CD4-positive, CD25-positive, alpha-beta regulatory T cell (primary cell): Measurements from ENCODE around the gene BRPF1. TPM values are rescaled to one million over a fixed set of nuclear protein-coding genes. Genes with fewer than 3 reads are reported as not detected.
A peak's percentile ranks its signal among the peaks of the same experiment; 100 is the strongest.

Source experiments
- ATAC-seq, 2 donors: fragments of 150-1000 bp; cut with Tn5 transposase; one replicate each; pipeline ENCODE4 v1.10.0; 2021; ENCODE audit warnings: low read depth in 2 of 2, moderate number of reproducible peaks in 2 of 2, moderate library complexity in 1 of 2
- DNase-seq, 3 donors: peaks; one replicate each; pipeline versions ENCODE4 v3.0.0 to v3.0.0-alpha.2; 2012 to 2022; ENCODE audit warnings: mixed read lengths in 1 of 3
- H3K27ac ChIP-seq: one replicate; pipeline ENCODE4 v1.7.0; 2013; ENCODE audit warnings: mild to moderate bottlenecking, low read length; ENCODE audit not compliant: insufficient read depth, poor library complexity, severe bottlenecking
- H3K27me3 ChIP-seq: one replicate; pipeline ENCODE4 v1.7.0; 2013; ENCODE audit warnings: low read length; ENCODE audit not compliant: control insufficient read depth, insufficient read depth
- H3K36me3 ChIP-seq: one replicate; pipeline ENCODE4 v1.7.0; 2013; ENCODE audit warnings: mild to moderate bottlenecking, low read length, moderate library complexity; ENCODE audit not compliant: control insufficient read depth, insufficient read depth
- H3K4me1 ChIP-seq: 2 replicates; pipeline ENCODE4 v1.7.0; 2013; ENCODE audit warnings: mild to moderate bottlenecking, low read length; ENCODE audit not compliant: insufficient read depth, control insufficient read depth, poor library complexity, severe bottlenecking
- H3K4me3 ChIP-seq: one replicate; pipeline ENCODE4 v1.7.0; 2013; ENCODE audit warnings: low read depth, mild to moderate bottlenecking, low read length, moderate library complexity
- H3K9me3 ChIP-seq, 2 experiments: 1 replicate in 1 of 2; 2 replicates in 1 of 2; pipeline ENCODE4 v1.7.0; 2013; ENCODE audit warnings: low read length in 2 of 2, mild to moderate bottlenecking in 1 of 2, moderate library complexity in 1 of 2; ENCODE audit not compliant: control insufficient read depth in 2 of 2
- H3K27ac Mint-ChIP-seq, 3 donors: one replicate each; pipeline ENCODE4 v1.8.0; 2020 to 2022; ENCODE audit warnings: mild to moderate bottlenecking in 3 of 3, mixed read lengths in 3 of 3, moderate library complexity in 2 of 3
- H3K27me3 Mint-ChIP-seq: one replicate; pipeline ENCODE4 v1.8.0; 2022; ENCODE audit warnings: mild to moderate bottlenecking, mixed read lengths
- H3K36me3 Mint-ChIP-seq: one replicate; pipeline ENCODE4 v1.8.0; 2020; ENCODE audit warnings: mixed read lengths
- H3K4me1 Mint-ChIP-seq, 4 donors: one replicate each; pipeline ENCODE4 v1.8.0; 2020 to 2022; ENCODE audit warnings: mixed read lengths in 4 of 4, mild to moderate bottlenecking in 1 of 4
- H3K4me3 Mint-ChIP-seq, 4 donors: one replicate each; pipeline ENCODE4 v1.8.0; 2020 to 2022; ENCODE audit warnings: mild to moderate bottlenecking in 4 of 4, mixed read lengths in 4 of 4, moderate library complexity in 3 of 4
- H3K9me3 Mint-ChIP-seq, 7 donors: one replicate each; pipeline ENCODE4 v1.8.0; 2020 to 2022; ENCODE audit warnings: mixed read lengths in 7 of 7, mild to moderate bottlenecking in 3 of 7, moderate library complexity in 2 of 7
- polyA plus RNA-seq, 4 donors: library from polyadenylated mRNA; unstranded; fragments of 300-500 nt; fragmentation: Illumina TruSeq; gene quantifications; one replicate each; pipeline ENCODE4 v1.2.3, GENCODE V29; 2021
- total RNA-seq: library from RNA; stranded (reverse); gene quantifications from one replicate; pipeline ENCODE4 v1.2.3, GENCODE V29; 2022

BRPF1 gene
- total and polyA plus RNA-seq, 5 donors from 2014 or later = 6.7 to 41.2 (median 10.3) TPM

DNA sequence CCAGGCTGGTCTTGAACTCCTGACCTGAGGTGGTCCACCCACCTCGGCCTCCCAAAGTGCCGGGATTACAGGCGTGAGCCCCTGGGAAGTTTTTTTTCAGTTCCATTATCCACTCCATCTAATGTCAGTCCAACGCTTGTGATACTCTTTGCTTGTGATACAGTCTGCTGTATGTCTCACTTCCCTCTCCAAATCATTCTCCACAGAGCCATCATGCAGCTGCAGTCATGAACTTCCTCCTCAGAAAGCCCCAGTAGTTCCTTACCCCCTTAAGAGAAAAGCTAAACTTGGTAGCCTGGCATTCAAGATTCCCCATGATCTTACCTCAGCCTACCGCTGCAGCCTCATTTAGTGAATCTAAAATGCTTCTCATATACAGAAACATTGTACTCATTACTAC lies 63.7 kb downstream of the BRPF1 start:
- no peaks in the 10 kb centered on the region for H3K9me3 ChIP-seq
- Mint-ChIP-seq H3K27me3 (no peaks in the 10 kb centered on the region), H3K4me1 (peaks cover 24 to 70% (median 51%) of the 10 kb centered on the region in 4 donors), H3K27ac (peak overlapping the region in 2 of 3 donors; percentile 86 to 93), H3K4me3 (peak overlapping the region; percentile 75 to 98 (median 84)), H3K9me3 (no peaks in the 10 kb centered on the region), H3K36me3 (peaks cover 24% of the 10 kb centered on the region)
- H3K4me3 ChIP-seq = no peak overlapping the region
- H3K36me3 ChIP-seq = peaks cover 46% of the 10 kb centered on the region
- H3K4me1 ChIP-seq = peaks cover 44% of the 10 kb centered on the region
- no peak overlapping the region for H3K27ac ChIP-seq
- no peaks in the 10 kb centered on the region for H3K27me3 ChIP-seq
- no peak for DNase-seq
- no peak for ATAC-seq

GRCh38 chr3:9797196-9797945 lies 65.8 kb downstream of the BRPF1 start:
- H3K4me1 Mint-ChIP-seq = peaks cover 20 to 52% (median 37%) of the 10 kb centered on the region in 4 donors
- Histone ChIP-seq H3K36me3 (peaks cover 59% of the 10 kb centered on the region), H3K4me3 (no peak overlapping the region), H3K27ac (no peak overlapping the region), H3K9me3 (no peaks in the 10 kb centered on the region), H3K4me1 (peaks cover 28% of the 10 kb centered on the region), H3K27me3 (no peaks in the 10 kb centered on the region)
- H3K9me3 Mint-ChIP-seq = no peaks in the 10 kb centered on the region
- H3K27ac Mint-ChIP-seq = peak overlapping the region in 1 of 3 donors; percentile 83
- H3K4me3 Mint-ChIP-seq = peak overlapping the region in 2 of 4 donors; percentile 9 to 80
- ATAC-seq (no peak), DNase-seq (no peak)
- no peaks in the 10 kb centered on the region for H3K27me3 Mint-ChIP-seq
- peaks cover 25% of the 10 kb centered on the region for H3K36me3 Mint-ChIP-seq

Other genes starting within 250 kb of the BRPF1 start
- not detected for gene LHFPL4, start 177.9 kb upstream of the BRPF1 start, total RNA-seq
- under 1 TPM in 3 of 4 donors, not detected in 1; 0.03 to 0.18 (median 0.13) TPM for gene LHFPL4, start 177.9 kb upstream of the BRPF1 start, polyA plus RNA-seq
- gene MTMR14, start 82.2 kb upstream of the BRPF1 start, total RNA-seq = 97.4 TPM
- 10 to 100 TPM; 66.8 to 90.2 (median 80.9) TPM for gene MTMR14, start 82.2 kb upstream of the BRPF1 start, polyA plus RNA-seq
- gene CPNE9, start 27.9 kb upstream of the BRPF1 start, total RNA-seq = not detected
- not detected for gene CPNE9, start 27.9 kb upstream of the BRPF1 start, polyA plus RNA-seq
- gene OGG1, start 18.2 kb downstream of the BRPF1 start, total RNA-seq = 26.3 TPM
- 10 to 100 TPM; 21.8 to 30.2 (median 26.7) TPM for gene OGG1, start 18.2 kb downstream of the BRPF1 start, polyA plus RNA-seq
- gene CAMK1, start 38.2 kb downstream of the BRPF1 start, total RNA-seq = 4.9 TPM
- 10 to 100 TPM in 1 of 4 donors, 1 to 10 TPM in 3; 4.5 to 13.7 (median 7.7) TPM for gene CAMK1, start 38.2 kb downstream of the BRPF1 start, polyA plus RNA-seq
- gene TADA3, start 60.7 kb downstream of the BRPF1 start, total RNA-seq = 44.7 TPM
- 10 to 100 TPM; 50.2 to 69.0 (median 60.5) TPM for gene TADA3, start 60.7 kb downstream of the BRPF1 start, polyA plus RNA-seq
- gene ARPC4, start 61.3 kb downstream of the BRPF1 start, total RNA-seq = 203 TPM
- 100 to 1,000 TPM; 294 to 384 (median 336) TPM for gene ARPC4, start 61.3 kb downstream of the BRPF1 start, polyA plus RNA-seq
- gene TTLL3, start 78.5 kb downstream of the BRPF1 start, total RNA-seq = 89.9 TPM
- 1 to 10 TPM; 2.3 to 3.8 (median 3.1) TPM for gene TTLL3, start 78.5 kb downstream of the BRPF1 start, polyA plus RNA-seq
- gene RPUSD3, start 112.3 kb downstream of the BRPF1 start, total RNA-seq = 21.1 TPM
- gene RPUSD3, start 112.3 kb downstream of the BRPF1 start, polyA plus RNA-seq = 10 to 100 TPM; 59.7 to 72.3 (median 66.8) TPM
- not detected for gene CIDEC, start 148.5 kb downstream of the BRPF1 start, total RNA-seq
- not detected for gene CIDEC, start 148.5 kb downstream of the BRPF1 start, polyA plus RNA-seq
- gene JAGN1, start 158.9 kb downstream of the BRPF1 start, total RNA-seq = 17.7 TPM
- gene JAGN1, start 158.9 kb downstream of the BRPF1 start, polyA plus RNA-seq = 10 to 100 TPM; 52.6 to 70.8 (median 58.3) TPM
- gene IL17RE, start 171.1 kb downstream of the BRPF1 start, total RNA-seq = 4.3 TPM
- under 1 TPM in 3 of 4 donors, not detected in 1; 0.31 to 0.33 (median 0.32) TPM for gene IL17RE, start 171.1 kb downstream of the BRPF1 start, polyA plus RNA-seq
- gene IL17RC, start 185.4 kb downstream of the BRPF1 start, total RNA-seq = 1.1 TPM
- 1 to 10 TPM; 5.6 to 9.5 (median 7.5) TPM for gene IL17RC, start 185.4 kb downstream of the BRPF1 start, polyA plus RNA-seq
- gene CRELD1, start 202.1 kb downstream of the BRPF1 start, total RNA-seq = 24.6 TPM
- gene CRELD1, start 202.1 kb downstream of the BRPF1 start, polyA plus RNA-seq = 10 to 100 TPM; 20.5 to 26.5 (median 23.9) TPM
- gene PRRT3, start 220.7 kb downstream of the BRPF1 start, total RNA-seq = 4.7 TPM
- gene PRRT3, start 220.7 kb downstream of the BRPF1 start, polyA plus RNA-seq = 1 to 10 TPM; 3.0 to 4.3 (median 4.2) TPM